Activated CD4-positive, CD25-positive, alpha-beta regulatory T cell (primary cell): ENCODE measurements around the gene CCDC180.
"Not testable (repeated sequence)": the region's sequence is repeated elsewhere in the genome, so short reads cannot be mapped to it uniquely, and the experiment has no call there.

Source experiments
- DNase-seq, 4 experiments: peaks; one replicate each; lab custom pipeline; 2025; lab: John Stamatoyannopoulos, UW

Gene CCDC180

GRCh38 chr9:97307500-97308163, at the start of gene CCDC180:
CCDC180 (plus strand) TSS chr9:97307659; CDS start chr9:97308064, 405 bp downstream.
- DNase-seq = no peak

DNA sequence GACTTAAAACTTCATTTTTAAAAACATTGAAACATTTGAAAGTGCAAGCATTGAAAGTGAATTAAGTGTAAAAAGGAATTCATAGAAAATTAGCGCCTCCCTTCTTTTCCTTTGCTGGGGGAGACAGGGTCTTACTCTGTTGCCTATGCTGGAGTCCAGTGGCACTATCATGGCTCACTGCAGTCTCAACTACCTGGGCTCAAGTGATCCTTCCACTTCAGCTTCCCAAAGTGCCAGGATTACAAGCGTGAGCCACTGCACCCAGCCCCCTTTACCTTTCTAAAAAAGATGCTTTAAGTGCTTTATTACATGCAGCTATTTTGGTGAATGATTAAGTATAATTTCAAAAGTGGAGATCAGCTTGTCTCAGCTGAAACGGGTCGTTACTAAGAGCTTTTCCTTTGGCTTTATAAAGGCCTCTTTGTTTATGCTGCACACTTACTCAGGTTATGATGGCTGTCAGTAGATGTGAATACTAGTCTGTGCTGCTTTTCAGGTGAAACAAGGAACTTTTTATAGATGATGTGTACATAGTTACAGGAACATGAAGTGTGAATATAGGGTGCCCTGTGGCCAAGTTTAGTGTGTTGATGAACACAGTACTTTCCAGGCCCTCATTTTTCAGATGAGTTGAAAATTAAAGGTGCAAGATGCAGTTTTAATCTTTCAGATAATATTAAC, 47.5 kb upstream of the CCDC180 start:
- DNase-seq = not testable (repeated sequence)

- DNase-seq = no peak
Measured at GRCh38 chr9:97271292-97271691, 36.2 kb upstream of the CCDC180 start.

DNA sequence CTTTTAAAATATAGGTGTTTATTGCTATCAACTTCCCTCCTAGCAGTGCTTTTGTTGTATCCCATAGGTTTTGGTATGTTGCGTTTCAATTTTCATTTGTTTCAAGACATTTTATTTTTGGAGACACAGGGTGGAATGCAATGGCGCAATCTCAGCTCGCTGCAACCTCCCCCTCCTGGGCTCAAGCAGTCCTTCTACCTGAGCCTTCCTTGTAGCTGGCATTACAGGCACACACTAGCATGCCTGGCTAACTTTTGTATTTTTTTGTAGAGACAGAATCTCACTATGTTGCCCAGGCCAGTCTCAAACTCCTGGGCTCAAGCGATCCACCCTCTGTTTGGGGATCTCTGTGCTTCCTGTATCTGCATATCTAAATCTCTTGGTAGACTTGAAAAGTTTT, 35.4 kb upstream of the CCDC180 start:
- no peak for DNase-seq

GRCh38 chr9:97276310-97276852, 31.1 kb upstream of the CCDC180 start:
- DNase-seq = no peak

DNA sequence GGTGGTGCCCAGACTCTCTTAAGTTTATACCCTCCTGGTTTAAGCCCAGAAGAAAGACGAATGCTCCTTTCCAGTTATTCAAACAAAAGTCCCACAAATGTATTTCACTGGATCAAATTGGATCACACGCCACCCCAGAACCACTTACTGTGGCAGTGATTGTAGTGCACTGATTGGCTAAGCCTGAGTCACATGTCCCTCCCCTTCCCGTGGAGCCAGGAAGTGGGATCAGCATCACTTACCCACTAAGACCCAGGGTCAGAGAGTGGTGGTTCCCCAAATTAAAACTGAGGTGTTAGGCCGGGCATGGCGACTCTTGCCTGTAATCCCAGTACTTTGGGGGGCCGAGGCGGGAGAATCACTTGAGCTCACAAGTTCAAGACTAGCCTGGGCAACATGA, 29.5 kb upstream of the CCDC180 start:
- no peak for DNase-seq

GRCh38 chr9:97280755-97281330, 26.6 kb upstream of the CCDC180 start:
- no peak for DNase-seq

DNA sequence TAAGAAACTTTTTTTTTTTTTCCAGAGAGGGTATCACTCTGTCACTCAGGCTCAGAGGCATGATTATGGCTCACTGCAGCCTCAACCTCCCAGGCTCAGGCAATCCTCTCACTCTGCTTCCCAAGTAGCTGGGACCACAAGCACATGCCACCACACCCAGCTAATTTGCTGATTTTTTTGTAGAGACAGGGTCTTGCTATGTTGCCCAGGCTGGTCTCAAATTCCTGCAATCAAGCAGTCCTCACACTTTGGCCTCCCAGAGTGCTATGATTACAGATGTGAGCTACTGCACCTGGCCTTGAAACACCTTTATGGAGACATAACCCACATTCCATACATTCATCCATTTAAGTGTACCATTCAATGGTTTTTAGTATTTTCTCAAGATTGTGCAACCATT, 23.7 kb upstream of the CCDC180 start:
- DNase-seq = no peak

DNA sequence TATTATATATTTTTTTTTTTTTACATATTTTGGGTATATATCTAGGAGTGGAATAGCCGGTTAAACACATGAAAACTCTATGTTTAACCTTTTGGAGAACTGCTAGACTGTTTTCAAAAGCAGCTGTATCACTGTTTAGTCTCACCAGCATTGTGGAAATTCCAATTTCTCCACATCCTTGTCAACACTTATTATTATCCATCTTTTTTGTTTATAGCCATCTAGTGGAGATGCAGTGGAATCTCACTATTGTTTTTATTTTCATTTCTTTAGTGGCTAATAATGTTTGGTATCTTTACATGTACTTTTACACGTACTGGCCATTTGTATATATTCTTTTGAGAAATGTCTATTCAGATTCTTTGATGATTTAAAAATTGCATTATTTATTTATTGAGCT, 22.7 kb upstream of the CCDC180 start:
- DNase-seq = no peak

DNA sequence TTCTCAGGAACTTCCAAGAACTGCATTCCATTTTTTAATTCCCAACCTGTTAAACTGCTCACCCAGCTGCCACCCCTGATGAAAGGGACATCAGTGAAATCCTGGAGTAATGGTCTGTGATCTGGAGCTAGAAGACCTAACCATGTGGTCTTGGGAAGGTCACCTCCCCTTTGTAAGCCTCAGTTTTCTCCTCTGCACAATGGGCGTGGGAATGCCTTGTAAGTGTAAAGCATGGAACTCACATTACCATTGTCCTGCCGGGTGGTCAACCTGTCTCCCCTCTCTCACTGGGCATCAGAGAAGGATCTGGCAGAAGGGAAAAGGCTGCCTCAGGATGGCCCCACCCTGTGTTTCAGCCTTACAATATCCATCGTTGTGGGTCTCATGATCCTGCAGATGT, 15.3 kb upstream of the CCDC180 start:
- no peak for DNase-seq

DNA sequence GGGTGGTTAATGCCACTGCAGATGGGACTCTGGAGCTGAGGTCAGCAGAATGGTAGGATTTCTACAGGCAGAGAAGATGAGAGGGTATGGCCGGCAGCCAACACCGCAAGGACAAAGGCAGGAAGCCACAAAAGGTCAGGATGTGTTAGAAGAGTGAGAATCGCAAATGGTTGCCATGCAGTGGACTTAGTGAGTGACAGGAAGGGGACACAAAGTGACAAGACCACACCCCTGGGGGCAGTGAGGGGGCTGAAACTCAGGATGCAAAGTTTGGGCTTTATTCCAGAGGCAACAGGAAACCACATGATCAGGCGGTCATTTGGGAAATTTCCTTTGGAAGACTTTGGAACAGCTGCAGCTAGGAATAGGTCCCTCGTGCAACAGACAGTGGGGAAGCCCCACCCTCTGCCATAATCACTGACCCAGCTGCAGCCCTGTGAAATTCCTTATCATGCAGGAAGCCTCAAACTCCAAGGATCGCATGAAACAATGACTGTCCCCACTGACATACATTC, 14.2 kb upstream of the CCDC180 start:
- DNase-seq = no peak

DNA sequence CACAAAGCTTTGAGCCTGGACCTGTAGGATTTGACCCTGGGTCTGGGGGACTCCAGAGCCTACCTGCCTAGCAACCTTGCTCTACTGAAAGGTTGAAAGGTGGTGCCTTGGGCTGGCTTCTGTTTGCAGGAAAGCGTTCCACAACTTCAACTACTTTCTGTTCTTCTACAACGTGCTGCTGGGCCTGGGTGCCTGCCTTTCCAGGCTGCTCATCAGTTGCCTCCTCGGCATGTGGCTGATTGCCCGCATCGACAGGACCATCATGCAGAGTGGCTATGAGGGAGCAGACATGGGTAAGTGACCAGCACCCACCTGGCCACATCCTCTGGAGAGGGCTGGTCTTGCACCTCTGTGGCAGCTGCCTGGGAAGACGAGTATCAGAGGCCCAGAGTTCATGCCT, 13.6 kb upstream of the CCDC180 start:
- no peak for DNase-seq

GRCh38 chr9:97297889-97298288, 9.6 kb upstream of the CCDC180 start:
- no peak for DNase-seq

GRCh38 chr9:97299809-97300414, 7.5 kb upstream of the CCDC180 start:
- DNase-seq = no peak

GRCh38 chr9:97300586-97300985, 6.9 kb upstream of the CCDC180 start:
- DNase-seq = no peak

- no peak for DNase-seq
Measured at GRCh38 chr9:97301974-97302373, 5.5 kb upstream of the CCDC180 start.

- DNase-seq = no peak
Measured at GRCh38 chr9:97304586-97304985, 2.9 kb upstream of the CCDC180 start.

GRCh38 chr9:97305501-97306298, 1.8 kb upstream of the CCDC180 start:
- DNase-seq = no peak

DNA sequence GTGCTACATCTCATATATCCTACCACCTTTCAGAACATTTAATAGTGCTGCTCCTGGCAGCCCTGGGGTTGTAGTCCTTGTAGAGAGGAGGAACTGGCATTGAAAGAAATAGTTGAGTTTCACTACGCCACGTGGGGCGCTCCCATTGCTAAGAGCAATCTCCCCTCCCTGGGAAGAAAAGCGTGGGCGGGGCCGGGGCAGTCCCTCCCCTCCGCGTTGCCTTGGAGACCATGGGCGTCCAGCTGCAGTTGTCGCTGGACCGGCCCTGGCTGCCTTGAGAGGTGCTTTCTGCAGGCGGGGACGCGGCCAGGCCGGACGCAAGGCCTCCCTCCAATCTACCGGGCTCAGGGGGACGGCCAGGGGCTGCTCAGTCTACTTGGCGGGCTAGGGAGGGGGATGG, 368 bp upstream of the CCDC180 start:
- no peak for DNase-seq

- no peak for DNase-seq
Measured at GRCh38 chr9:97309260-97309659, 1.8 kb downstream of the CCDC180 start.

- no peak for DNase-seq
Measured at GRCh38 chr9:97310023-97310422, 2.6 kb downstream of the CCDC180 start.

DNA sequence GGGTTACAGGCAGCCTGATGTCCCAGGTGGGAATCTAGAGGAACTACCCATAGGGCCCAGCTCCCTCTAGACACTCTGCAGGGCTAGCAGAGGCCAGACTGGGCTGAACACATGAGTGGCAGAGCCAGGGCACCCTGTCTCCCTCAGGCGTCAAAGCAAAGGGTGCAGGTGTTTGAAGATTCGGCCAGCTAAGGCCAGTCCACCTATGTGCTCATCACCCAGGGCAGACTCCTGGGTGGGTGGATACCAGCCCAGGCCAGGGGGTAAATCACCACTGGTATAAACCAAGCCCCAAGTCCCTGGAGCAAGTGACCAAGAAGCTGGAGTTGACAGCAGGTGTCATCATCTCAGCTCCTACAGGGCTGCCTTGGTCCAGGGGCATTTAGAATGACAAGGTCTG, 3.4 kb downstream of the CCDC180 start:
- DNase-seq = no peak
